Activated naive CD4-positive, alpha-beta T cell treated with anti-CD3 and anti-CD28 coated beads, Interleukin-2, amount 10 ng/mL, durations not matched to agents 7 days and 5 days (primary cell): ENCODE measurements around the gene CPNE6.

Experiments
- CTCF ChIA-PET: fragments of 350-600 bp; sonication (Branson Sonifier 250); formaldehyde crosslinking; loops from one replicate; lab custom pipeline; 2021; ENCODE audit warnings: antibody characterized with exemption; lab: Charles Lee
- DNase-seq: peaks from one replicate; pipeline ENCODE4 v3.0.0-alpha.2; 2020
- H3K27ac Mint-ChIP-seq: one replicate; pipeline ENCODE4 v1.8.0; 2021; ENCODE audit warnings: mild to moderate bottlenecking, moderate library complexity, mixed read lengths
- H3K27me3 Mint-ChIP-seq: one replicate; pipeline ENCODE4 v1.8.0; 2021; ENCODE audit warnings: mild to moderate bottlenecking, mixed read lengths
- H3K36me3 Mint-ChIP-seq: one replicate; pipeline ENCODE4 v1.8.0; 2021; ENCODE audit warnings: mixed read lengths
- H3K4me1 Mint-ChIP-seq: one replicate; pipeline ENCODE4 v1.8.0; 2021; ENCODE audit warnings: mixed read lengths
- H3K4me3 Mint-ChIP-seq: one replicate; pipeline ENCODE4 v1.8.0; 2021; ENCODE audit warnings: mild to moderate bottlenecking, moderate library complexity, mixed read lengths
- H3K9me3 Mint-ChIP-seq: one replicate; pipeline ENCODE4 v1.8.0; 2021; ENCODE audit warnings: mixed read lengths

The CPNE6 gene

DNA sequence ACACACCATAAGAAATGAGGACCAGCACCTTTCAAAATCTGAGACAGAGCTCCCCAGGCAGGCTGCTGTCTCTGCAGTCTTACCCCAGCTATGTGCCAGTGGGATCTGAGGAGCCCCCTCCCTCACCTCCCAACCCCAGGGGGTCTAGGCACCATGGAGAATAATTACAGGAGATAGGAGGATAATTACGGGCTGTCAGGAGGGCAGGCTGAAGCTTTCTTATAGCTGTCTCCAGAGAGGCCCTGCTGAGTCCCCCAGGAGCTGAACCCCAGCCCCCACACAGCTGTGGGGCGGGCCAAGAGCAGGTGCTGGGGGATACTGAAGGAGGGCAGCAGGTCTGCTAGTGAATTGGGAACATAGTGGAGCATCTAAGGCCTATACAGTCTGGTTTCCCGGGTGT is 6.8 kb downstream of the CPNE6 start:
- H3K4me3 Mint-ChIP-seq = no peak overlapping the region
- CTCF ChIA-PET = interaction anchor here (1.0 to 12.4 kb wide), 3 partner anchors 15 to 31 kb away, joined by 3 to 107 read pairs (median 54); partner anchors contain the start of gene PCK2
- H3K36me3 Mint-ChIP-seq = no peaks in the 10 kb centered on the region
- no peaks in the 10 kb centered on the region for H3K9me3 Mint-ChIP-seq
- H3K4me1 Mint-ChIP-seq = peaks cover 51% of the 10 kb centered on the region
- no peak overlapping the region for H3K27ac Mint-ChIP-seq
- H3K27me3 Mint-ChIP-seq = peaks cover 45% of the 10 kb centered on the region
- no peak for DNase-seq

DNA sequence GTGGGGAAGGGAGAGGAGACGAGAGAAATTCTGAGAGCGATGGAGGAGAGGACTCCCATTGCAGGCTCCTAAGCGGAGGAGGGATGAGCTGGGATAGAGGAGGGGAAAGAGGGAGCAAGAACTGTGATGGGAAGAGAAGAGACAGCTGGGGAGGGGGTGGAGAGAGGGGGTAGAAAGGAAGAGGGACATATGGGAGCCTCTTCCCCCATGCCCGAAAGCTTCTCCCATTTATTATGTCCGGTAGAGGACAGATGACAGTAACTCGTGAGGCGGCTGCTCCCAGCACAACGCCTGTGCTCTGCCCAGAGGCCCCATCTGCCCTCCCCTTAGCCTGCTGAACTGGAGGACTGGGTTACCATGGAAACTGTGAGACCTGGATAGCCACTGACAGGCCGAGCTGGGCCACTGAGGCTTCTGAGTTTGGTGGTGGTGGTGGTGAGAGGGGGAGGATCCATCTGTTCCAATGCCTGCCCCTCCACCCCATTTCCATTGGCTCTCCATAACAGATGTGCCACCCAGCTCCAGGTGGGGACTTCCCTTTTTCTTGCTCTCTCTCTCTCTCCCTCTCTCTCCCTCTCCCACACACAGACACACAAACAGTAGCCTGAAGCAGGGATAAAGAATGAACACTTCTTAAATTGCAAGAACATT is 8.3 kb downstream of the CPNE6 start:
- Mint-ChIP-seq H3K9me3 (no peaks in the 10 kb centered on the region), H3K4me1 (peaks cover 49% of the 10 kb centered on the region), H3K36me3 (no peaks in the 10 kb centered on the region), H3K27me3 (peaks cover 46% of the 10 kb centered on the region), H3K4me3 (peak overlapping the region; percentile 48), H3K27ac (no peak overlapping the region)
- DNase-seq = no peak
- CTCF ChIA-PET = interaction anchor here (1.2 to 12.4 kb wide), 6 partner anchors 10 to 229 kb away, joined by 3 to 107 read pairs (median 26); partner anchors contain the start of gene PCK2

DNA sequence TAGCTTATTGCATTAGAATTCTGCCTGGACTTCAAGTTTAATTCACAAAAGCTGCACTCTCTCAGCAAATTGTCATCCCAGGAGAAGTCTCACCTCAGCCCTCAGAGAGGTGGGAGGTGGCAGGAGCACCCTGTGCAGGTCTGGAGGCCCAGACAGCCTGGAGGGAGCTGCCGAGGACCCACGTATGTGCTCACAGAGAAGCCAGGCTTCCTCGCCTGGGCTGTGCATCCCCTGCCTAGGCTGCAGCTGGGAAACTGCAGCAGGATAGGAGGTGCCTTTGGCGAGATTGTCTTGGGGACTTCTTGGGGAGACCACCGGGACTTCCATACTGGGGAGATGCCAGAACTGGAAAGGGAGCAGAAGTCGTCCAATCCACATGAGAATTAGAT is 8.8 kb downstream of the CPNE6 start:
- CTCF ChIA-PET = interaction anchor here (0.9 to 12.4 kb wide), 9 partner anchors 11 to 960 kb away, joined by 3 to 107 read pairs (median 11); partner anchors contain the start of genes DCAF11, IRF9, NRL and PCK2
- H3K27me3 Mint-ChIP-seq = peaks cover 51% of the 10 kb centered on the region
- no peak for DNase-seq
- H3K36me3 Mint-ChIP-seq = no peaks in the 10 kb centered on the region
- no peak overlapping the region for H3K27ac Mint-ChIP-seq
- no peaks in the 10 kb centered on the region for H3K9me3 Mint-ChIP-seq
- H3K4me3 Mint-ChIP-seq = peak overlapping the region; percentile 75
- H3K4me1 Mint-ChIP-seq = peaks cover 45% of the 10 kb centered on the region

DNA sequence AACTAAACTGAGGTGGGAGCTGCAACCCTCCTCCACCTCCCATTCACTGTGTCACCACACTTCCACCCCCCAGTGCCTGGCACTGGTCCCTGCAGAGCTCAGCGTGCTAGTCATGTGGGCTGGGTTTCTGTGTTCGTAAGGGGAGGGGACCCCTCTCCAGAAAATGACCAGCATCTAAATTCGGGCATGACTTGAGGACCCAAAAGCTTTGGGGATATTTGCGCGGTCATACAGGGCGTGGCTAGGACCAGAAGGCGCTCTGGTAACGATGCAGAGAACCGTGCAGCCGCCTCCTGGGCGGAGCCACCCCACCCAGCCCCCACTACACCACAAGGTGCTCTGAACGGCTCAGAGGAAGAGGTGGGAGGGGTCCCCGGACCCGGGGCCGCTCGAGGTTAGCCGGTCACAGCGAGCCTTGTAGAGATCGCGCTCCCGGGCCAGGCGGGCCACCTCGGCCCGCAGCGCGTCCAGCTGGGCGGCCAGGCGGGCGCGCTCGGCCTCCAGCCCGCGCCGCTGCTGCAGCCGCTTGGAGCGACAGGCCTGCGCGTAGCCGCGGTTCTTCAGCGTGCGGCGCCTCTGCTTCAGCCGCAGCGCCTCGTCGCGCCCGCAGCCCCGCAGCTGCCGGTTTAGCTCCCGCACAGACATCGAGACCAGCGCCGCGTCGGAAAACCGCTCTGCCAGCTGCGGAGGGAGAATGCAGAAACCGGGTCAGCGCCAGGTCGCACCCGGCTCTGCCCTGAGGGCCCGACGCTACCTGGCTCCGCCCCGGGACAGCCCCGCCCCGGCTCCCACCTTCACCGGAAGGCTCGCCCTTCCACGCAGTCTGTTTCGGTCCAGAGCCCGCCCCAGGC is 9.8 kb downstream of the CPNE6 start:
- DNase-seq = peak; percentile 87
- H3K36me3 Mint-ChIP-seq = no peaks in the 10 kb centered on the region
- H3K9me3 Mint-ChIP-seq = no peaks in the 10 kb centered on the region
- H3K27ac Mint-ChIP-seq = peak overlapping the region; percentile 75
- CTCF ChIA-PET = interaction anchor here (0.6 to 12.4 kb wide), 11 partner anchors 12 to 961 kb away, joined by 3 to 107 read pairs (median 11); partner anchors contain the start of genes DCAF11, IRF9, NRL and PCK2
- H3K27me3 Mint-ChIP-seq = peaks cover 50% of the 10 kb centered on the region
- peaks cover 35% of the 10 kb centered on the region for H3K4me1 Mint-ChIP-seq
- H3K4me3 Mint-ChIP-seq = peak overlapping the region; percentile 75

DNA sequence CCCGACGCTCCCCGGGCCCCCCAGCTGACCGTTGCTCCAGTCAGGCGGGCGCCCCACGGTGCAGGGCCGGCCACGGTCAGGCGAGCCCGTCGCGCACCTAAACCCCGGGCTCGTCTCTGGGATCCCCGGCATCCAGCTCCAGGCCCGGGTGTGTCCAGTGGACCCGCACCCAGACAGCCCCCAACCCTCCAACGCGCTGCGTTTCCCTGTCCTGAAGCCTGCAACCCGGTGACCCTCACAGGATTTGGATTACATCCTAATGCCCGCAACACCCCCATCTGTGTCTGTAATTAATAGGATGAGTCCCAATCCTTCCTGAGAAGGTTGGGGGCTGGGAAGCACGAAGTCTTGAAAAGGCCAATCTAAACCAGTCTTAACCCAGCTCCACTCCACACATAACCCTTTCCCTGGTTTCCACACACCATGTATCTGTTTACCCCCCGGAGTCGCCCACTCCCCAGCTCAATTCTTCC is 10.4 kb downstream of the CPNE6 start:
- CTCF ChIA-PET = interaction anchor here (1.0 to 12.4 kb wide), 6 partner anchors 11 to 228 kb away, joined by 3 to 107 read pairs (median 26); partner anchors contain the start of genes IRF9 and PCK2
- no peak for DNase-seq
- Mint-ChIP-seq H3K4me3 (peak overlapping the region; percentile 76), H3K9me3 (no peaks in the 10 kb centered on the region), H3K4me1 (peaks cover 29% of the 10 kb centered on the region), H3K27ac (peak overlapping the region; percentile 81), H3K27me3 (peaks cover 50% of the 10 kb centered on the region), H3K36me3 (no peaks in the 10 kb centered on the region)

DNA sequence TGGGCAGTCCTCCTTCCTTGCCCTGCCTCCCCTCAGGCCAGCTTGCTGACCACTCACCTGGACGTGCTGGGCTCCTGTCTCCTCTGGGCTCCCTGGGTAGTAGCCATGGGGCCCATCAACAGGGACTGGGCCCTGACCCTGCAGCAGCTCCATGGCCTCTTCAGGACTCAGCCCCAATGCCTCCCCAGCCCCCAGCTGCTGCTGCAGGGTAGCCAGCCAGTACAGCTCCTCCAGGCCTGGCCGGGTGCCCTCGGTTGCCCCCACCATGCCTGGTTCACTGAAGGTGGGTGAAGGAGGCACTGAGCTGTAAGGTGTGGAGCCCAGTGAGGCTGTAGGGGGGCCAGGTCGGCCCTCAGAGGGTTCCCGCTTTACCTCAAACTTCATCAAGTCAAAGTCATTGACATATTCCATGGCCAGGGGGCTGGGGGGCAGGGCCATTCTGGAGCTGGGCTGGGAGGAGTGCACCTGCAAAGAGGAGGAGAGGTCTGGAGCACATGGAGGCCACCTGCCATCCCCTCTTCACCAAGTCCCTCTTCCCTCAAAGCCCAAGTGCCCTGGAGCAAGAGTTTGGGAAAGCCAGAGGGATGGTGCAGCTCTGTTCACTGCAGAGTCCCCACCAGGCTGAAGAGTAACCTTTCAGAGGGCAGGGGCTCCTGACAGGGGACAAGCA is 11.2 kb downstream of the CPNE6 start:
- Mint-ChIP-seq H3K9me3 (no peaks in the 10 kb centered on the region), H3K36me3 (no peaks in the 10 kb centered on the region), H3K4me3 (peak overlapping the region; percentile 76), H3K27me3 (peaks cover 50% of the 10 kb centered on the region), H3K4me1 (peaks cover 25% of the 10 kb centered on the region), H3K27ac (peak overlapping the region; percentile 35)
- CTCF ChIA-PET = interaction anchor here (2.5 to 12.4 kb wide), 4 partner anchors 10 to 78 kb away, joined by 11 to 107 read pairs (median 48); partner anchors contain the start of genes IRF9 and PCK2
- no peak for DNase-seq

DNA sequence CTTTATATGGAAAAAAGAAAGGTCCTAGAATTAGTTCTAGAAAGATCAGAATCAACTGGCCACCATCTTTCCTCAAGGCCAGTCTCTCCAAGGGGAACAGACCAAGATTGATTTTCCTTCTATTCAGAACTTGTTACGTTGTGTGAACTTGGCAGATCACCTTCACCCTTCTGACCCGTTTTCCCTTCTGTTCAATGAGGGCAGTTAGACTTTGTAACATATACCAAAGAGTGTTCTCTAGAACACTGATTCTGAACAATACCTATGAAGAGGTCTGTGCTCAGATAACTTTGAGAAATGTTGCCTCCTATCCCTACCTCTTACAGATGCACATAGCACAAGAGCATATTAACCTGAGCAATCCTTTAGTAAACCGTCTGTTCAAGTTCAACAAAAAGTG is 12.1 kb downstream of the CPNE6 start:
- CTCF ChIA-PET = interaction anchor here (4.5 to 12.4 kb wide), 3 partner anchors 9 to 26 kb away, joined by 41 to 107 read pairs (median 54); partner anchors contain the start of gene PCK2
- H3K9me3 Mint-ChIP-seq = no peaks in the 10 kb centered on the region

DNA sequence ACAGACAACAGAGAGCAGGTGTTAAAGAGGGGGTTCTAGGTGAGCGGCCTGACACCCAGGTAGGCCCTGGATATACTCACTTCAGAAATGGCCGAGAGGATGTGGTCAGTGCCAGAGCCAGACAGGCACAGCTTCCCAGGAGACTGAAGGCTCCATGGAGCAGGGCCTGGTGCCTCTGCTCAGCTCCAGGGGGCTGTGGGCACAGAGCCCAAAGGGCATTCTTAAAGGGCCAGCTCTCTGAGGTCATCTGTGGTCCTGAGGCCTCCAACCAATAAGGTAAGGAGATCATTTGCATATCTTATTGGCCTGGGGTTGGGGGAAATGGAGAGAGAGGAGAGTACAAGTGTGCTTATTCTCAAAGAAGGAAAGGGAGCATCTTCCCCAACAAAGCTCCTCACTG is 13.1 kb downstream of the CPNE6 start:
- Mint-ChIP-seq H3K4me3 (no peak overlapping the region), H3K27me3 (peaks cover 46% of the 10 kb centered on the region), H3K36me3 (no peaks in the 10 kb centered on the region), H3K9me3 (no peaks in the 10 kb centered on the region), H3K4me1 (peaks cover 20% of the 10 kb centered on the region), H3K27ac (no peak overlapping the region)
- no peak for DNase-seq
- CTCF ChIA-PET = interaction anchor here (0.9 to 3.1 kb wide), 3 partner anchors 18 to 26 kb away, joined by 3 to 25 read pairs (median 7); no protein-coding TSS in a partner anchor

More for the DNA sequence above, 12.1 kb downstream of the CPNE6 start:
- Mint-ChIP-seq H3K4me3 (no peak overlapping the region), H3K27ac (no peak overlapping the region), H3K4me1 (peaks cover 25% of the 10 kb centered on the region), H3K27me3 (peaks cover 50% of the 10 kb centered on the region), H3K36me3 (no peaks in the 10 kb centered on the region)
- DNase-seq = no peak

DNA sequence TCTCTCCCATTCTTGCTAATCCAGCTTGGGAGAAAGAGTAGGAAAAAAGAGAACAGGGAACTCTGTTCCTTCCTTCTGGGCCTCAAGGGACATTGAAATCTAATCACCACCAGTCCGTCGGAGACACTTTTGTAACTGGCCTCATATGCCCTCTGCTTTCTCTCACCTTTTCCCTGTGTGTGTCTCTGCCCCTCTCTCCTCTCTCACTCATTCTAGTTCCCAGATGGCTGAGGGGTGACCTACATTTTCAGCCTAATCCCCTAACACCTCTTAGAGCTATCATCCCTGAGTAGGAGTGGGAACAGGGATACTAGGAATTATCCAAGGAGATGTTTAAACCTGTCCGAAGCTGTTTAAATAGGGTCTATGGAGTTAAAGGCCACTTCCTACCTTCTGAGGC is 13.9 kb downstream of the CPNE6 start:
- H3K4me3 Mint-ChIP-seq = no peak overlapping the region
- peaks cover 18% of the 10 kb centered on the region for H3K4me1 Mint-ChIP-seq
- no peaks in the 10 kb centered on the region for H3K36me3 Mint-ChIP-seq
- peaks cover 39% of the 10 kb centered on the region for H3K27me3 Mint-ChIP-seq
- H3K9me3 Mint-ChIP-seq = no peaks in the 10 kb centered on the region
- no peak overlapping the region for H3K27ac Mint-ChIP-seq
- no peak for DNase-seq
- CTCF ChIA-PET = interaction anchor here (1.9 to 3.1 kb wide), 2 partner anchors 23 to 27 kb away, joined by 7 to 25 read pairs; no protein-coding TSS in a partner anchor

DNA sequence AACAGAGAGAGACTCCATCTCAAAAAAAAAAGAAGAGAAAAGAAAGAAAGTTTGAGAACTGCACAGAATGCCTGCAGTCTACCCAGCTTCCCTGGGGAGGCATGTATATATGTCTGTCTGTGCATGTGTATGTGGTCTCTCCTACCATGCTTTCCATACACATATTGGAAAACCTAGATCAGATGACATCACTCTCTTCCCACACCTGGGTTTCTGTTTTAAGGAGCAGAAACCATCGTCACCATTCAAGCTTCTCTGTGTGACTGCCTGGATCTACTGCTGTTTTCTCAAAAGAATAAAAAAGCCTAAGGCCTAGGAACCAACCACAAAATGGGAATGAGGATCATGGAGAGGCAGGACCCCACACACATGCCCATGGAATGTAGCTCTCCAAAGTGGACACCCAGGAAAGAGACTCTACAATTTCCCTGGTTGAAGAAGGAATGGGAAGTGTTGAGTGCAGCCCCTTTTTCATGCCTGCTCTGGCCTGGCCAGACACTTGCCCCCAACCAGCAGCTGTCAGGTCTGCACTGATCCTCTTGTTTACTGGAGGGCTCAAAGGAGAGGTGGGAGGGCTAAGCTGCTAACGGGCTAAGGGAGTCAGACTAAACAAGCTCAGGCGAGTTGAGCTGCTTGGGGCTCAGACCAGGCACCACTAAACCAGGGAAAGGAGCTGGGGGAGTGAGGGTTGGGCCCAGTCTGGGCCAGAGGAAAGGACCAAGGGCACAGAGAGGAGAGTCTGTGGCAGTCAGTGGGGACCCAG is 15.0 kb downstream of the CPNE6 start:
- CTCF ChIA-PET = interaction anchor here (1.0 to 3.1 kb wide), 4 partner anchors 11 to 28 kb away, joined by 3 to 25 read pairs (median 4); no protein-coding TSS in a partner anchor
- no peak overlapping the region for H3K4me3 Mint-ChIP-seq
- H3K27ac Mint-ChIP-seq = no peak overlapping the region
- DNase-seq = no peak
- H3K9me3 Mint-ChIP-seq = no peaks in the 10 kb centered on the region
- peaks cover 33% of the 10 kb centered on the region for H3K27me3 Mint-ChIP-seq
- H3K4me1 Mint-ChIP-seq = peaks cover 15% of the 10 kb centered on the region
- H3K36me3 Mint-ChIP-seq = no peaks in the 10 kb centered on the region

DNA sequence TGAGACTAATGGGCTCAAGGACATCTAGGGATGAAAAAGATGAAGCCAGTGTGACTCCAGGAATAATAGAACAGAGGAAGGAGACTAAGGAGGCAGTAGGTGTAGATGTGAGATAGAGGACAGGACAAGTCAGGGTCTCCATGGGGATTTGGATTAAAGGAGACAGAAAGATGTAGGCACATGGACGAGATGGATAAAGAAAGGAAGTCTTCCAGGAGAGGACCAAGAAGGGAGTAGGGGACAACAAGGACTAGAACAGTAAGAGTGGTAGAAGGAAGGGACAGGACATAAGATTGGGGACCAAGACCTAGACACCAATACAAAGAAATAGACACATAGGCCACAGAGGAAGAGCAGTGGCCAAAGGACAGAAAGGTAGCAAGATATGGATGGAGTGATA is 15.6 kb downstream of the CPNE6 start:
- DNase-seq = no peak
- no peaks in the 10 kb centered on the region for H3K9me3 Mint-ChIP-seq
- CTCF ChIA-PET = interaction anchor here (1.2 to 3.1 kb wide), 3 partner anchors 21 to 29 kb away, joined by 3 to 25 read pairs (median 6); no protein-coding TSS in a partner anchor
- H3K4me3 Mint-ChIP-seq = no peak overlapping the region
- no peaks in the 10 kb centered on the region for H3K36me3 Mint-ChIP-seq
- peaks cover 27% of the 10 kb centered on the region for H3K27me3 Mint-ChIP-seq
- no peak overlapping the region for H3K27ac Mint-ChIP-seq
- H3K4me1 Mint-ChIP-seq = peaks cover 11% of the 10 kb centered on the region

DNA sequence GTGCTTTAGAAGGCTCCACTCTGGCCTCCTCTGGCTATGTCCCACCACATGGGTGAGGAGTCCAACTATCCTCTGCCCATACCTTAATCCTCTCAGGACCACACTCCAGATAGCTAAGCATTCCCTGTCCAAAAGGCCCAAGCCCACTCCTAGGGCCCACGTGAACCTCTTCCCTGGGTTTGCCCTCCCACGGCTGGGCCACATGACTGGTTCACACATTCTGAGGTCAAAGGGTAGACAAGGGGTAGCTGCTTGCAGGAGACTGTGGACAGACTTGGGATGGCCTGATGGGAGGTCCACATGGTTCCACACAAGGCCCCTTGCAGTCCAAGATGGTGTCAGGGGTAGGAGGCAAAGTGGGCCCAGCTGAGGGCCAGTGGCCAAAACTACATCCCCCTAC is 16.7 kb downstream of the CPNE6 start:
- no peak overlapping the region for H3K27ac Mint-ChIP-seq
- H3K27me3 Mint-ChIP-seq = peaks cover 16% of the 10 kb centered on the region
- no peak overlapping the region for H3K4me3 Mint-ChIP-seq
- DNase-seq = no peak
- CTCF ChIA-PET = interaction anchor here (1.0 to 11.8 kb wide), 3 partner anchors 15 to 31 kb away, joined by 3 to 187 read pairs (median 18); no protein-coding TSS in a partner anchor
- no peaks in the 10 kb centered on the region for H3K9me3 Mint-ChIP-seq
- peaks cover 16% of the 10 kb centered on the region for H3K4me1 Mint-ChIP-seq
- H3K36me3 Mint-ChIP-seq = no peaks in the 10 kb centered on the region
